ENCODE results near the gene CLCNKA.
A peak's percentile ranks its signal among the peaks of the same experiment; 100 is the strongest.
"Not testable (repeated sequence)": the region's sequence is repeated elsewhere in the genome, so short reads cannot be mapped to it uniquely, and the experiment has no call there.

Gene CLCNKA

DNA sequence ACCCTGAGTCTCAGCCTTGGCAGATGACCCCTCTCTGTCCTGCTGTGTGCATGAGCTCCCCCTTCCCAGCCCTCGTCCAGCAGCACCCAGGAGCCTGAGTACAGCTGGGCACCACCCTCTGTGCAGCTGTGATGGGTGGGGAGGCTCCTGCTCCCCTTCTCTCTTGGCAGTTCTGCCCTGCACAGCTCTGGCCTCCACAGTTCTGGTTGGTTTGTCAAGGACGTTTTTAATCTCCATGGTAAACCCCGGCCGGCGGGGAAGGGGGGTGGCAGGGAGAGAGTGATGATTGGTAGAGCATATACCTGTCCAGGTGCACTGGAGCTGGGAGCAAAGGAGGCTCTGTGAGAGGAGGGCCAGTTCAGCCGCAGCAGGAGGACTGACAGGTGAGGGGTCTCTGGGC, at the start of gene CLCNKA:
CLCNKA (plus strand) TSS at position 356 of the 400 bp plus-strand sequence. CDS start 584 bp downstream, outside the sequence.
- no peak for DNase-seq

DNA sequence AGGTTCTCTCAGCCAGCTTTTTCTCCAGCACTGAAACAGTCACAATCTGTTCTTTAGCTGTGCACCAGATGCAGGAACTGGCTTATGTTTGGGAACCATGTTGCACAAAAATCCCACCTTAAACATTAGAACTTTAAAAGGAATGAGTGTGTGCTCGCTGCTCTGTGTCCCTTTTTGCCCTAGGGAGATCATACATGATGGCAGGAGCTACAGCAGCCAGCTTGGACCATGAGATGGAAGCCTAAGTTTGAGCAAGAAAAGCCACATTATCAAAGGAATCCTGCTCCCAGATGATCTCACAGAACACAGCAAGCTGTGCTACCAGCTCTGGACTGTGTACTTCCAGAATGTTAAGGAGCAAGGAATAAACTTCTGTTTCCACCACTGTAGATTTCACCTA, 49.4 kb upstream of the CLCNKA start:
- DNase-seq, result no peak

DNA sequence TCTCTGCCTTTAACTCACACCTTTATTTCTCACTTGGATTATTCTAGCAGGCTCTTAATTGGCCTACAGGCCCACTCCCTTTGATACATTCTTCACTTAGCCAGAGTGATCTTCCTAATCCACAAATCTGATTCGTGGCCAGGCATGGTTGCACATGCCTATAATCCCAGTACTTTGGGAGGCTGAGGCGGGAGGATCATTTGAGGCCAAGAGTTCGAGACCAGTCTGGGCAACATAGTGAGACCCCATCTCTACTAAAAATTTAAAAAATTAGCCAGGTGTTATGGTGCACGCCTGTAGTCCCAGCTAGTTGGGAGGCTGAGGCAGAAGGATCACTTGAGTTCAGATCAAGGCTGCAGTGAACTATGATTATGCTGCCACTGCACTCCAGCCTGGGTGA, 48.1 kb upstream of the CLCNKA start:
- DNase-seq, result no peak

DNA sequence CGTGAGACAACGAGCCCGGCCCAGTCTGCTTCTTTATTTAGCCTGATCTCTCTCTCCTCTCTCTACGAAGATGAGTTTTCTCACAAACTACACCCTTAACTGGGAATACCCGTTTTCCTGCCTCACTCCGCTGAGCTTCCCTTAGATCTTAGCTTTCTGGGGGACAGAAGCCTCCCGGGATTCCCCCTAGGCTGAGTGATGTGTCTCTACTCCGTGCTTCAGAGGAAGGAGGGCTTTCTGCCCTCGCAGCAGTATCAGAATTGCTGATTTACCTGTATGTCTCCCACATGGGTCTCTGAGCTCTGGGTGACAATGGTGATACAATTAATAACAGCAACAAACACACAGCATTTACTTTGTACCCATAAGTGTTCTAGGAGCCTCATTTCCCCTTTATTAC, 47.0 kb upstream of the CLCNKA start:
- no peak for DNase-seq

DNA sequence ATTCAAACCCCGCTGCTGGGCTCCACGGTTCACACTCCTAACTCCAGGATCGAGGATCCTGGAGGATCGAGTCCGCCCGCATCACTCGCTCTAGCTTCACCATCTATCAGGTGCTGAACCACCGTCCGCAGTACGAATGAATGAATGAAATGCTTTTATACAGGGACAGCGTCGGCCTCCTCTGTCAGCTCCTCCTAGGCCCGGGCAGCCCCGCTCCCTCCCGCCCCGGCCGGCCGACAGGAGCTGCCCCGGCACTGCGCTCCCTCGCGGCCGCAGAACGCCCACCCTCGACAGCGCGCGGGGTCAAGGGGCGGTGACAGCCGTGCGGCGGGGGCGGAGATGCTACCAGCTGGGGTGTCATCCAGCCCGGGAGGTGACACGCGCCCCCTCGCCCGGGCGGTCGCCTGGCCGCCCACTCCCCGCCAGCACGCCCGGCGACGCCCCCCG, 46.5 kb upstream of the CLCNKA start:
- DNase-seq, result peak; percentile 88

DNA sequence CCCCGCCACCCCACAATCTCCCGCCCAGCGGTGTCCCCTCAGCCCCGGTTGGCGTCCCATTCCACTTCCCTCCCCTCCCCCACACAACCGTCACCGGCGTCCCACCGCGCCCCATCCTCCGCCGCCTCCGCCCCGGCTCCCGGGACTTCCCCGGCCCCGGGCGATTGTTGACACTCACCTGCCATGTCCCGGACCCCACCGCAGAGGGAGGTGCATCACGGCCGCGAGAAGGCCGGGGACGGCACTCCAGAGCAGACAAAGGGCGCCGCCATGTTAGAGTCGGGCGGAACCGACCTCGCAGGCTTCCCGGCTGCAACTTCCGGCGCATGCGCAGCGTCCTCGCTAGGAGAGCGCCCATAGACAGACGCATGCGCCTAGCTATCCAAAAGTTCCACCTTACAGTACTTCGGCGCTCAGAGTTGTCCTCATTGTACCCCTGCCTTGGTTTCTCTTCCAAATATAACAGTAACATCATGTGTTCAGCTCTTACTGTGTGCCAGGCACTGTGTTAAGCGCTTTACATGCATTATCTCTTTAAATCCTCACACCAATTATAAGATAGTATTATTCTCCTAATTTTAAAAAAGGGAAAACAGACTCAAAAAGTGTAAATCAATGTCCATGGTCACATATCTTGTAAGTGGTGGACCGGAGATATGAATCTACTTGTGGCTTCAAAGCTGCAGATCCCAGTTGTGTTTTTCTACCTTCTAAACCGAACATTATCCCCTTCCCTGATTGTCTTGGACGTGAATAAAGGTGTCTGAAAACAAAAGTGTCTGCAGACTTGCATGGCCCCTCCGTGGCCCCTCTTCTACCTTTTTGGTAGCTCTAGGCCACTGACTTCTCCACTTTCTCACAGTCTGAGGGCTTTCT, 45.8 kb upstream of the CLCNKA start, which contains the start of gene ZBTB17:
ZBTB17 (minus strand) TSS at position 297 of the 876 bp plus-strand sequence. CDS start 27,606 bp downstream, outside the sequence.
- DNase-seq, result peak; percentile 96

DNA sequence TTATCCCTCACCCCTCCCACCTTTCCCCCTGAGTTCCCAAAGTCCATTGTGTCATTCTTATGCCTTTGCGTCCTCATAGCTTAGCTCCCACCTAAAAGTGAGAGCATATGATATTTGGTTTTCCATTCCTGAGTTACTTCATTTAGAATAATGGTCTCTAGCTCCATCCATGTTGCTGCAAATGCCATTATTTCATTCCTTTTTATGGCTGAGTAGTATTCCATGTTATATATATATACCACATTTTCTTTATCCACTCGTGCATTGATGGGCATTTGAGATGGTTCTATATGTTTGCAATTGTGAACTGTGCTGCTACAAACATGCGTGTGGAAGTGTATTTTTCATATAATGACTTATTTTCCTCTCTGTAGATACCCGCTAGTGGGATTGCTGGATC, 43.9 kb upstream of the CLCNKA start:
- DNase-seq, result not testable (repeated sequence)

DNA sequence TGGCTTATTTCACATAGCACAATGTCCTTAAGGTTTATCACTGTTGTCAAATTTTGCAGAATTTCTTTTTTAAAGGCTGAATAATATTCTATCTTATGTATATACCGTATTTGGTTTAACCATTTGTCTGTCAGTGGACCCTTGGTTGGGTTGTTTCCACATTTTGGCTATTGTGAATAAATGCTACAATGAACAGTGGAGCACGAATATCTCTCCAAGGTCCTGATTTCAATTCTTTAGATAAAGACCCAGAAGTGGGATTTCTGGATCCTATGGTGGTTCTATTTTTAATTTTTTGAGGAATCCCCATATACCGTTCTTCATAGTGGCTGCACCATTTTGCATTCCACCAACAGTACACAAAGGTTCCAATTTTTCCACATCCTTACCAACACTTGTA, 40.2 kb upstream of the CLCNKA start:
- no peak for DNase-seq

DNA sequence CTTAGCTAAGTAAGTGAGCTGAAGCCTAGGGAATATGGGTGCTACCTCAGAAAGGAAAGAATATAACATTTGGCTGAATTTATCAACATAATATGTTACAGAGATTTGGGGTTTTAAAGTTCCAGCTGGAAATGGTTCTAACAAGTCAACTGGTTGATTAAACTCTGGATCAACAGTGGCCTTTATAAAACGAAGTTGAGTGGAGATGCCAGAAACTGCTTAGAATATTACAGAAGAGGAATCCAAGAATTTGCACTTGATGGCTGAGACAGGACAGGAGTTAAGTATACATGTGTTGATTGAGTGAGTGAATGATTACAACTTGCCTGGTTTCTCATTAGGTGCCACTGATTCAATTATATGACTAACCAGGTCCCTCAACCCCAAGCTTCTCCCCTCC, 38.6 kb upstream of the CLCNKA start:
- no peak for DNase-seq

DNA sequence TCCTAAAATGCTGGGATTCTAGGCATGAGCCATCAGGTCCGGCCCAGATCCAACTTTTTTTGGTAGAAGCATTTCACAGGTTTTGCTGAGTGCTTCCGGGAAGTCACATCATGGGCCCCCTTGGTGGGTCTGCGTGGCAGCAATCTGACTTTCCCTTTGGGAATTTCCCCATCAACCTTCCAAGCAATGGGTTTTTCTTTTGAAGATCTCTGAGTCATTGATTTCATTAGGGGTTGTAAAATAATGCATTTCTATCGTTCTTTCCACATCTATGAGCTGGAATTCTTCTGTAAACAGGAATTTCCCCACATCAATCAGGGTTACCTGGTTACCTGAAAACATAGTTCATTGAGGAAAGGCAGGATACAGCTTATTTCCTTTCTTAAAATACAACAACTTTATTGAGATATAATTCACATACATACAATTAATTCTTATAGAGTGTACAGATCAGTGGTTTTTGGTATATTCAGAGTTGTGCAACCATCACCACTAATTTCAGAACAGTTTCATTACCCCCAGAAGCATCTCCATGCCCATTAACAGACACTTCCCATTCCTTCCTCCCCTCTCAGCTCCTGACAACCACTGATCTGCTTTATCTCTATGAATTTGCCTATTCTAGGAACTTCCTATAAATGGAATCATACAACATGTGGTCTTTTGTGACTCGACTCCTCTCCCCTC, 36.1 kb upstream of the CLCNKA start:
- DNase-seq, result no peak

DNA sequence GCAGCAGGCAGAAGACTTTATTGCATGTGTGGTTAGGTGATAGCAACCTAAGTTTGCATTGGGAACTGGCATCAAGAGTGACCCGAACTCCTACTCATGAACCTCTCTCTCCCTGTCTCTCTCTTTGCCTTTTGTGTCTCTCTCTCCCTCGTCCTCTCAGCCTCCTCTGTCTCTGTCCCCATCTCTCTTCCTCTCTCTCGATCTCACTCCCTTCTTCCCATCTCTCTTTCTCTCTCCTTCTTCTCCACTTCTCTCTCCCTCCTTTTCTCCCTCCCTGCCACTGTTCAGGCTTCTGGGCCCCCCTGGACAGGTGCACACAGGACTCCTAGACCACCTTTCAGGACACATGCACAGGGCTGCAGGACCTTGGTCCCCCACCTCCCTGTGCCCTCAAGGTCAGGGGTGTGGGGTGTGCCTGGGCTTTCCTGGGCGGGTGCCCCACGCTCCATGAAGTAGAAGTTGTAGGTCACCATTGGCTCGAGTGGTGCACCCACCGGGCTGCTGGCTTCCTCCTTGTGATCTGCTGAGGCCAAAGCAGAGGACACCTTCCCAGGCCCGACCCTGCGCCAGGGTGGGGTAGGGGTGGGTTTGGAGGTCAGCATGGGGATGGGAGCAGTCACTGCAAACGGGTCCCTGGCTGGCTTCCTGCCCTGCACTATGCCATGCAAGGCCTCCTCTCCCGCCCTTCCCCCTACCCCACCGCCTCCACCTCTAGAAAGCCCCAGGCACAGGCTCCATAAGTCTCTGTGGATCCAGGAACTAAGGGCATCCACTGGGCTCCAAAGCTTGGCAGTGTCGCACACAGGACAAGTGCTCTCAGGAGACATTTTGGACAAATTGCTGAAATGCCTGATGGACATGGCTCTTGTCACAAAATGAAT, 32.7 kb upstream of the CLCNKA start:
- DNase-seq, result no peak

DNA sequence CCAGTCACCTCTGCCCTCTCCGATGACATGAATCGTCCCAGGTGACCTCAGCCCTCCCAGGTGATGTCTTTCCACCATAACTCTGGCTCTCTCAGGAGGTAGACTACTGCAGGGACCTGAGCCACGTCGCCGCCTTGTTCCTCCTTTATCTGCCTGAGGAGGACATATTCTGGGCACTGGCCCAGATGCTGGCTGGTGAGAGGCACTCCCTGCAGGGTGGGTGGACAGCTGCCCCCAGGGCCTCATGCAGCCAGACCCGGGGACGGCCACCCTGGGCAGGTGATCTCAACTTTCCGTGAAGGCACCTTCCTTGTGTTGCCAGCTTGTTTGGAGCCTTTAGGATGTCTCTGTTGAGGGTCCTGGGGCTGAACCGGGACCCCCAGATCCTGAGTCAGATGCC, 32.1 kb upstream of the CLCNKA start:
- DNase-seq, result no peak

DNA sequence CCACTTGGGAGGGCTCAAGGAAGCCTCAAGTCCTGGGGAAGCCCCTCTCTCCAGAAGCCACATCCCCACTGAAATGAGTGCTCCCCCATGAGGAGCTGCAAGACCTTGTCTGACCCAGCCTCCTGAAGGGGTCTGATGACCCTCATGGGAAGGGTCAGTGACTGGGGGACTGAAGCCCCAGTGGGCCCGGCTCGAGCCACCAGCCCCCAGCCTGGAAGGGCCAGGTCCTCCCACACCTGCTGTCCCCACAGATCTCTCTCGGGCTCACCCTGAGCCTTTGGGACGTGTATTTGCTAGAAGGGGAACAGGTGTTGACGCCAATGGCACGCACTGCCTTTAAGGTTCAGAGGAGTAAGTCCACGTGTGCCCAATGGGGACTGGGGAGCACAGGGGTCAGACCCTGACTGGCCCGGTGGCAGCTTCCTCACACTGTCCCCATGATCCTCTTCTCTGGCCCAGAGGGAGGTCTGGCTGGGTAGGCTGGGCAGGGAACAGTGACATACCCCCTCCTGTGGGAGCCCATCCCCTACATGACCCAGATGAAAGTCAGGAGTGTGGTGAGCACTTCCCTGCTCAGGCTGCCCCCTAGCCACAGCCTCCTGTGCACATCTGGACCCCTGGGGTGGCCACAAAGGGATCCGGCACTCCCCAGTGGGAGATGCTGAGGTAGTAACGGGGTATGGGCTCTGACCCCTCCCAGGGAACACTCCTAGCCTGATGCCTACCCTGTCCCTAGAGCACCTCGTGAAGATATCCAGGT, 30.2 kb upstream of the CLCNKA start:
- DNase-seq, result no peak

DNA sequence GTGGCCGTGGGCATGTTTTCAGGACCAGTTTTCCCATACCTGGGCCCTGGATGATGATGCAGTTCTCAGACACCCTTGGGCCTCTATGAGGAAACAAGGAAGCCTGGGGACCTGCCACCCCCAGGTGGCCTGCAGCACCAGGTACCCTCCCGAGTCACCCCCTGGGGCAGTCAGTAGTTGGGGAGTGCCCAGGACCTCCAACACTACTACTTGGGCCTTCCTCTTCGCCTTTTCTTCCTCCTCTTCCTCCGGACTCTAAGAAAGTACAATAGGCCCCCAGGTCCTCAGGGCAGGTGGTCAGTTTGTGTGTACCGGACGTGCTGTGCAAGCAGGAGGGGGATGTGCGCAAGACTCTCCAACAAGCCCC, 29.7 kb upstream of the CLCNKA start:
- DNase-seq, result no peak

DNA sequence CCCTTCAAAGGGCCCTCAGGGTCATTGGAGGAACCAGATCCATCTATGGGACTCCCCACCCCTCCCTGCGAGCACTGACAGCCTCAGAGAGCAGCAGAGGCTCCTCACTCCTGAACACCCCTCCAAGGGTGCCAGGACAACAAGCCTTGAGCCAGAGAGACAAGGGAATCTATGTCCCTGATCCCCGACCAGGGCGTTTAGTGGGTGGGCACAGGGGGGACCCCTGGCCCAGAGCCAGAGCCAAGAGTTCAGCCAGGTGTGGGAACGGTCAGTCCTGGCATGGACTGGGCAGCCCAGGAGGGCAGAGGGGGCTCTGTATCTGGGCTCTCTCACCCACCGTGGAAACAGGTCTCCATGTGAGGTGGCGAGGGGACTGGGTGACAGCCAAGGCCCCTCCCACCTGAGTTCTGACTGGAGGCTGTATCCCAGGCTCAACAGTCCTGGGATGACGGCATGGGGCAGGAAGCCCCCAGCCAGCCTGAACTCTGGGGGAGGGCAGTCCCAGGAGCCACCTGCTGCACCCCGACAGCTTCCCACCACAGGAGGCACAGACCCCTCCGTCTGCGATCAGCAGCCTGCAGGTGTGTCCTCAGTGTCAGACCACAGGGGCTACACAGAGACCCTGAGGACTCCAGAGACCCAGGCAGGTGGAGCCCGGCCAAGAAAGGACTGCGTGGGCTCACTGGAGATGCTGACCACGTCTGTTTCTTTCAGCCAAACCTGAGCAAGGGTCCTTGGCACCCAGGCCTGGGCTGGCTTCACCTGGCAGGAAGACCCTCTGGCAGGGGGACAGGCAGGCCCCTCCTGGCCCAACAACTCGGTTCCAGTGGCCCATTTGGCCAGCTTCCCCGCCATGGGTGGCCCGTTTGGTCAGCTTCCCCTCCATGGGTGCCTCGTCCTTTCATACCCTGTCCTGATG, 29.0 kb upstream of the CLCNKA start:
- no peak for DNase-seq

DNA sequence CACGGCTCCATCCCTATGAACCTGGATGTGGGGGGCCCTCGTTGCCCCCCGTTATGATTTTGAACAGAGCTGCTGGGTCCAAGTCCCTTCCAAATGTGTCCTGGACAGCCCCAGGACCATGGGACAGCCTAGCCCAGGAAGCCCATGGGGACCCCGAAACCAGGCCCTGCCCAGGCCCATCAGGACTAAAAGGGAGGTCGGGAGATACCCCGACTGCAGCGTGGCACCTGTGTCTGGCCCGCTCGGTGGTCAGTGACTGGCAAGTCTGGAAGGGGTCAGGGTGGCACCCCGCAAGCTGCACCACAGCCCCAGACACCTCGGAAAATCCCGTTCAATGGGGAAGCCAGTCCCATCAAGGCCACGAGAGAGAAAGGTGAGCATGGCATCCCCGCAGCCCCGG, 28.2 kb upstream of the CLCNKA start:
- DNase-seq, result no peak

DNA sequence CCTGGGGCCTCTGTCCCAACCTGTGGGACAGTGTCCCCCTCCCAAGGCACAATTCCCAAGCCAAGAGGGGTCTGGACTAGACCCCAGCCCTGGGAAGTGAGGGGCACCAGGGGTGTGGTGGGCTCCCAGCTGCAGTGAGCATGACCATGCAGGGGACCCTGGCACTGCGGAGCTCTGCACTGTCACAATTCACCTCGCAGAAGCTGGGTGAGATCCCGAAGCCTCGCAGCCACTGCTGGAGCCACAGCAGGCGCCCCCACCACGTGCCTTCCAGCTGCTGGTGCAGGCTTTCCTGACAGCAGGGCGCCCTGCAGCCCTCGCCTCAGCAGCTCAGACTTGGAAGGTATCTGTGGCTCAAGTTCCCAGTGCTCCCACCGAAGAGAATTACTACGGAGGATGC, 27.8 kb upstream of the CLCNKA start:
- DNase-seq, result peak; percentile 52

DNA sequence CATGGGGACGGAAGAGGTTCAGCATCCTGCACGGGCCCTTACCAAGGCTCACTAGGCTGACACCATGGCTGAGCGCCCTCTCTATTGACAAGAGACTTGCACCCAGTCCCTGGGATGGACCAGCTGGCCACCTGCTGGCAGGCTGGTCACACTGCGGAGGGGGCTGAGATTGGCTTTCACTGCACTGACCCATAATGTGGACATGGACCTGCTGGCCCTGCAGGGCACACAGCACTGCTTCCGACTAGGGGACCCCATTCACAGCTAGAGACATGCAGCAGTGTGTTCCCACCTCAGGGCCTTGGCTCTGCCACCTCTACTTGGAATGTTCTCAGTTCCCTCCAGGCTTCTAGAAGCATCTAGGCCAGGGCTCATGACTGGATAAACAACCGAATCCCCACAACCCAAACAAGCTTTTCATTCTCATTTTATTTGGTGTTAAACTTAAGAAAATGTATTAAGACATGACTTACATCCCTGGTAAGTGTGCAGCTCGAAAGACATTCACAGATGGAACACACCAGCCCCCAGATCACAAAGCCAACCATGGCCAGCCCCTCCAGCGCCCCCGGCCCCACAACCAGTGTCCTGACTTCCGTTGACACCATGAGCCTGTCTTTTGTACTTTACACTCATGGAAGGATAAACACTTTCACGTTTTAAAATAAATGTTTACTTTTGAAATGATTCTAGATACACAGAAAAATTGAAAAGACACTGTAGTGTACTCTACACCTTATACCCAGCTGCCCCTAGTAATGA, 27.1 kb upstream of the CLCNKA start:
- peak; percentile 87 for DNase-seq

DNA sequence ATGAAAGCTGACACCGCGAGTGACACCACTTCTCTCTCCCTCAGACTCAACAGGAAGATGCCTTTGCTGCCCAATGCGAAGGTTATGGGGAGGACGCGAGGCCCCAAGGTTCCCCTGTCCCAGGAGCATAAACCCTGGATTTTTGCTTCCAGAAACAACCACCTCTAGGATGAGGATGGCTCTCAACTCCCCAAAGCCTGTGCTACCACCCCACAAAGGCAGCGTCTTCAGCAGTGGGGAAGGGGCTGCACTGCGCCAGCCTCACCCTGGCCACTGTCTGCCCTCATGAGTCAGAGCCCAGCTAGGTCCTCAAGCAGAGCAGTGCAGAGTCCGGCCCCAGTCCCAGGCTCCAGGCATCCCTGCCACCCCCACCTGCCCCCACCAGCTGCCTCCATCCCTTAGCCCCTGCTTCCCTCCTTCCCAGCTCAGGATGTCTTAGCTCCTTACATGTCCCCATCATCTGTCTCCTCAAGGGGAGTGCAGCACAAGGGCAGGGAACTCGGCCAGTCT, 24.7 kb upstream of the CLCNKA start:
- DNase-seq, result no peak

DNA sequence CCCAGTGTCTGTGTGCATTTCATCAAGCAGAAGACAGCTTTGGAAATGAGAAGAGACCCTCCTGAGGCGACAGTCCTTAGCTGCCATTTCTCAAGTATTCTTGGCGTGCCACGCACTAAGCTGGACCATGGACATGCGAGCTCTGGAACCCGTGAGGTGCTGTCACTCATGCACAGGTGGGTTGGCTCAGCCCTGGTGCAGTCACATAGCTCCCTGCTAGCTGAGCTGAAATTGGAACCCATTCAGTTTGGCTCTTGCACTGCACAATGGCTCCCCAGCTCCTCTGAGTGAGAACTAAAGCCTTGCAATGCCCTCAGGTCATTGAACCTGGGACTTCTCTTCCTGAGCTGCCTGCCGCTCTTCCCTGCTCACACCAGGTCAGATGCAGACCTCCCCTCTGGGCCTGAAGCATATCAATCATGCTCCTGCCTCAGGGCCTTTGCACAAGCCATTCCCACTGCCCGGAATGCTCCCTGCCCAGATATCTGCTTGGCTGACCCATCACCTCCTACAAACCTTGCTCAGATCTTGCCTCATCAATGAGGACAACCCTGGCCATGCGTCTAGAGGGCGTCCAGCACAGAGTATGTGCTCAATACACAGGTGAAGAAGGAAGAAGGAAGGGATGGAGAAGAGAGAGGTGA, 24.1 kb upstream of the CLCNKA start:
- no peak for DNase-seq

Measured in islet precursor cell (in vitro differentiated cells).